Progenitor cell of endocrine pancreas (in vitro differentiated cells): ENCODE data around the gene COL6A3. TPM values are rescaled to one million over a fixed set of nuclear protein-coding genes. Genes with fewer than 3 reads are reported as not detected.

Experiments
- DNase-seq: peaks from one replicate; pipeline ENCODE4 v3.0.0; 2021; ENCODE audit warnings: low spot score; ENCODE audit not compliant: unreplicated experiment
- H3K27ac Mint-ChIP-seq: 2 replicates; pipeline ENCODE4 v1.8.0; 2021; ENCODE audit warnings: mild to moderate bottlenecking, moderate library complexity, mixed read lengths
- H3K27me3 Mint-ChIP-seq: 2 replicates; pipeline ENCODE4 v1.8.0; 2021; ENCODE audit warnings: mixed read lengths
- H3K36me3 Mint-ChIP-seq: 2 replicates; pipeline ENCODE4 v1.8.0; 2022; ENCODE audit warnings: mixed read lengths; ENCODE audit not compliant: insufficient read depth
- H3K4me1 Mint-ChIP-seq: 2 replicates; pipeline ENCODE4 v1.8.0; 2021; ENCODE audit warnings: low read depth, mixed read lengths
- H3K4me3 Mint-ChIP-seq: 2 replicates; pipeline ENCODE4 v1.8.0; 2021; ENCODE audit warnings: low read depth, mild to moderate bottlenecking, moderate library complexity, mixed read lengths
- H3K9me3 Mint-ChIP-seq: 2 replicates; pipeline ENCODE4 v1.8.0; 2021; ENCODE audit warnings: low read depth, mixed read lengths
- total RNA-seq: library from RNA; stranded (reverse); gene quantifications from 2 replicates; pipeline ENCODE4 v1.2.1, GENCODE V29; 2021
- TF ChIP-seq, protein P1 (sequence below): fragments of 200-600 bp; sonication (generic); IDR thresholded peaks from one replicate; pipeline ENCODE4 v1.5.0; 2021; ENCODE audit warnings: antibody characterized with exemption, mild to moderate bottlenecking; ENCODE audit not compliant: unreplicated experiment

The COL6A3 gene
- total RNA-seq, 1 donor from 2014 or later, result 1.0 TPM

DNA sequence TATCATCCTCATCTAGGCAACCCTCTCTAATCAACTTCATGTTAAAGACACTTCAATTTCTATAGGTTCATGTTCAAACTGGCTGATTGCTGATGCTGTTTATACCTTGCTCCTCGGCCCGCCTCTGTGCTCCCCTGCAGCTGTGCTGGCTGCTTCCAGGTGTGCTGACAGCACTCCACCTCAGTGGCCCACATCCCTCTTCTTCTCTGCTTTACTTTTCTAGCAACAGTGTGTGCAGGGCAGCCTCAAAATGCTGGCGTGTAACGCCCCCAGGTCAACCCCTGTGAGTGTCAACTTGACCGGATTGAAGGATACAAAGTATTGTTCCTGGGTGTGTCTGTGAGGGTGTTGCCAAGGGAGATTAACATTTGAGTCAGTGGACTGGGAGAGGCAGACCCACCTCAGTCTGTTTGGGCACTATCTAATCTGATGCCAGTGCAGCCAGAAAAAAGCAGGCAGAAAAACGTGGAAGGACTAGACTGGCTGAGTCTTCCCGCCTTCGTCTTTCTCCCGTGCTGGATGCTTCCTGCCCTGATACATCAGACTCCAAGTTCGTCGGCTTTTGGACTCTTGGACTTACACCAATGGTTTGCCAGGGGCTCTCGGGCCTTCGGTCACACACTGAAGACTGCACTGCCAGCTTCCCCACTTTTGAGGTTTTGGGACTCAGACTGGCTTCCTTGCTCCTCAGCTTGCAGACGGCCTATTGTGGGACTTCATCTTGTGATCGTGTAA lies 94.7 kb downstream of the COL6A3 start:
- Mint-ChIP-seq H3K36me3 (no peaks in the 10 kb centered on the region), H3K4me1 (peaks cover 22% of the 10 kb centered on the region), H3K4me3 (no peak overlapping the region), H3K9me3 (no peaks in the 10 kb centered on the region), H3K27me3 (peaks cover 43% of the 10 kb centered on the region), H3K27ac (no peak overlapping the region)
- TF ChIP-seq, protein P1, sequence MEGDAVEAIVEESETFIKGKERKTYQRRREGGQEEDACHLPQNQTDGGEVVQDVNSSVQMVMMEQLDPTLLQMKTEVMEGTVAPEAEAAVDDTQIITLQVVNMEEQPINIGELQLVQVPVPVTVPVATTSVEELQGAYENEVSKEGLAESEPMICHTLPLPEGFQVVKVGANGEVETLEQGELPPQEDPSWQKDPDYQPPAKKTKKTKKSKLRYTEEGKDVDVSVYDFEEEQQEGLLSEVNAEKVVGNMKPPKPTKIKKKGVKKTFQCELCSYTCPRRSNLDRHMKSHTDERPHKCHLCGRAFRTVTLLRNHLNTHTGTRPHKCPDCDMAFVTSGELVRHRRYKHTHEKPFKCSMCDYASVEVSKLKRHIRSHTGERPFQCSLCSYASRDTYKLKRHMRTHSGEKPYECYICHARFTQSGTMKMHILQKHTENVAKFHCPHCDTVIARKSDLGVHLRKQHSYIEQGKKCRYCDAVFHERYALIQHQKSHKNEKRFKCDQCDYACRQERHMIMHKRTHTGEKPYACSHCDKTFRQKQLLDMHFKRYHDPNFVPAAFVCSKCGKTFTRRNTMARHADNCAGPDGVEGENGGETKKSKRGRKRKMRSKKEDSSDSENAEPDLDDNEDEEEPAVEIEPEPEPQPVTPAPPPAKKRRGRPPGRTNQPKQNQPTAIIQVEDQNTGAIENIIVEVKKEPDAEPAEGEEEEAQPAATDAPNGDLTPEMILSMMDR, result no peak
- DNase-seq, result no peak

DNA sequence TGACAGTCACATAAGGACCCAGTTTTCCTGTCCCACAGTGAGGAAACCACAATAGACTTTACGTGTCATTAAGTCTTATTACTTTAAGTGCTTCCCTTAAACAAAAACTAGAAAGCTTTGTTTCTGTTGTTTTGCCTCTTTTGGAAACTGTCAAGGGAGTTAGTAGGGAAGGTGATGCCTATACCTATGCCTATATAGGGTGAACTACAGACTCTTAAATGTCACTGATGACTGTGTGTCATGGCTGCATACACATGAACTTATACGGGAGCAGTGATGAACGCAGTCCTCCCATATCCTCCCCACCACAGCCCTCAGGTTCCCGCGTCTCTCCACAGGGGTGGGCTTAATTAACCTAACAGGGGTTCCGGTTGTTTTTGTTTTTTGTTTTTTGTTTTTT lies 97.6 kb downstream of the COL6A3 start:
- H3K4me3 Mint-ChIP-seq, result no peak overlapping the region
- no peak for DNase-seq
- peaks cover 22% of the 10 kb centered on the region for H3K4me1 Mint-ChIP-seq
- H3K36me3 Mint-ChIP-seq, result no peaks in the 10 kb centered on the region
- TF ChIP-seq, protein P1, result no peak
- peaks cover 54% of the 10 kb centered on the region for H3K27me3 Mint-ChIP-seq
- no peak overlapping the region for H3K27ac Mint-ChIP-seq
- H3K9me3 Mint-ChIP-seq, result no peaks in the 10 kb centered on the region

DNA sequence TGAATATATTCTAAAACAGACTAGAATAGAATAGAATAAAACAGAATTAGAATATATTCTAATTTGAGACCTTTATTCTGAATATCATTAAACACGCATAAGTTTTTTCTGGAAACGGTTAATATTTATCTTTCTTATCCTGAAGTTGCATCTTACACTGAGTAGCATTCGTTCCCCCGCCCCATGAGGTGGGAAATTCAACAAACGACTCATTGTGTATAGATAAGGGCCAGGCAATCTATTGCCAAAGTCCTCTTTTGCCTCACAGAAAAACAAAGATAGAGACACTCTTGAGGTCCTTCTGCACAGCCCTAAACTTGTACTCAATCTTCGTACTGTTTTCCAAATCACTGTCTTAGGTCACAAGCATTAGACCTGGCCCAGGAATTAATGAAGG lies 98.1 kb downstream of the COL6A3 start:
- Mint-ChIP-seq H3K36me3 (no peaks in the 10 kb centered on the region), H3K9me3 (no peaks in the 10 kb centered on the region), H3K27ac (peak overlapping the region; percentile 91), H3K4me1 (peaks cover 22% of the 10 kb centered on the region), H3K4me3 (no peak overlapping the region), H3K27me3 (peaks cover 54% of the 10 kb centered on the region)
- TF ChIP-seq, protein P1, result no peak
- no peak for DNase-seq

DNA sequence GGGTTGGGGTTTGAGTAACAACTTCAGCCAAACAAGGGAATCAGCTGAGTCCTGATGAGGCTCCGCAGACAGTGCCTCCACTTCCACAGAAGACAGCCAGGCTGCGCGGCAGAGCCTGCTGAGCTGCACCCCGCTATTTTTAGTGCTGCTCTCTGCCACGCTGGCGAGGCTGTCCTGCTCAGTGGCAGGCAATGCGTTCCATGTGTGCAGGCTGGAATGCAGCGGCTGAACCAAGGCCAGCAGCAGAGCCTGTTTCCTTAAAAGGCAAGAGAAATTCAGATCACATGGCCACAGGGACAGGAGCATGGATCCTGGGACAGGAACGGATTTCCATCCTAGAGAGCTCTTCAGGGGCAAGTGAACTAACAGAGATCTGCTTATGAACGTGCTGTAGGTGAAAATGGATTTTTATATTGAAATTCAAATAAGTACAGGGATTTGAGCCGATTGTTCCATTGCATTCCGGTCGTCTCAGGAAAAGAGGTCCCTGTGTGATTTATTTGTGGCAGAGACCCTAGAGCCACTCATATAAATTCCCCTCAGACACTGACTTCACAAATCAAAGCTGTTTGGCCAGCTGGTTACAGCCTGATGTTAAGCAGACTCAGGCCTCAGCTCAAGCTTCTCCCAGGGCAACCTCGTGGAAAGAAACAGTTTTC lies 98.7 kb downstream of the COL6A3 start:
- Mint-ChIP-seq H3K4me3 (no peak overlapping the region), H3K36me3 (no peaks in the 10 kb centered on the region), H3K27me3 (peaks cover 51% of the 10 kb centered on the region), H3K9me3 (no peaks in the 10 kb centered on the region), H3K27ac (peak overlapping the region; percentile 91), H3K4me1 (peaks cover 22% of the 10 kb centered on the region)
- TF ChIP-seq, protein P1, result no peak
- peak; percentile 14 for DNase-seq

DNA sequence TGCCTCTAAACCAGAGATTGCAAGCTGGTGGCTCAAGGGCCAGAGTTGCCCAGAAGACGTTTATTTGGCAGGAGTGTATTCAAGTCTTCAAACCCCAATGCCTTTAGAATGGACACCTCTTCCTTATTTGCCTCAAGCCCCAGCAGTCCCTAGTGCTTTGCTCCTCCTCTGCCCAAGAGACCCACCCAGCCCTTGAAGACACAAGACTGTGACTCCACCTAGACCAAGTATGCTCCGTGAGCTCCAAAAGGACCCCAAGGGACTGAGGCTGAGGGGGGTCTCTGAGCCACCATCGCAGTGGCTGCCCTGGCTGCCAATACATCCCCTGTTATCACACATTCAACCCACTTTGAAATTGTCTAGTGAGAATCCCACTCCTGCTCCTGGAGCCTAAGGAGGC lies 99.3 kb downstream of the COL6A3 start:
- no peak for DNase-seq
- H3K27me3 Mint-ChIP-seq, result peaks cover 45% of the 10 kb centered on the region
- peak overlapping the region; percentile 91 for H3K27ac Mint-ChIP-seq
- H3K36me3 Mint-ChIP-seq, result no peaks in the 10 kb centered on the region
- peaks cover 22% of the 10 kb centered on the region for H3K4me1 Mint-ChIP-seq
- TF ChIP-seq, protein P1, result no peak
- H3K9me3 Mint-ChIP-seq, result no peaks in the 10 kb centered on the region
- H3K4me3 Mint-ChIP-seq, result no peak overlapping the region
